ENCODE measurements around the gene HELT. TPM values are rescaled to one million over a fixed set of nuclear protein-coding genes. Genes with fewer than 3 reads are reported as not detected.

Gene HELT
- total and polyA plus RNA-seq, 2 donors (not counting 3 experiments of a cell fraction or from before 2014, with no cell fraction given), result not detected

DNA sequence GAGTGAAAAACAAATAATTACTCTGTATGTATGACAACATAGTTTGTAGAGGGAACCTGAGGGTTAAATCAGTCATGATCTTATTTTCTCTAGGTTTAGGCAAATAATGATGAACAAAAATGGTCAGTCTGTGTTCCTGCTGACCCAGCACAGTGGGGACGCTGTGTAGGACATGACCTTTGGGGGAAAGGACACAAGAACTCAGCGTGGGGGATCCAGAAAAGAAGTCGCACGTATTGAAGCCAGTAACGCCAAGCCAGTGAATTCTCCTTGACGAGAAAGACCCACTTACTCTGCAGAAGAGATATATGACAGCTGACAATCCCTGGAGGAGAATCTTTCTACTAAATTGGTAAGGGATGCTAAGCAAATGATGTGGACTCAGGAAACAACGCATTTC is 36.6 kb downstream of the HELT start:
- Histone ChIP-seq H3K4me1 (ENCODE audit: control insufficient read depth, extremely low read depth, insufficient read depth, low read length) (no peaks in the 10 kb centered on the region), H3K4me3 (replicated peaks in 1 of 3; ENCODE audit: insufficient read depth in 1 of 3, low read depth in 1 of 3, low read length in 3 of 3) (no peak overlapping the region), H2AFZ (ENCODE audit: low read depth, low read length) (no peak overlapping the region), H3K27me3 (ENCODE audit: control insufficient read depth in 2 of 2, insufficient read depth in 2 of 2, low read length in 2 of 2) (peaks cover 0 to 5% of the 10 kb centered on the region in 2 experiments), H3K9ac (replicated peaks; ENCODE audit: extremely low read depth, insufficient read depth, low read length) (no peak overlapping the region), H3K36me3 (ENCODE audit: control insufficient read depth in 2 of 2, extremely low read depth in 1 of 2, insufficient read depth in 2 of 2, low read length in 2 of 2) (no peaks in the 10 kb centered on the region), H3K27ac (ENCODE audit: insufficient read depth, low read depth, low read length) (no peak overlapping the region), H3K9me1 (replicated peaks; ENCODE audit: control insufficient read depth, extremely low read depth, insufficient read depth, low read length) (no peaks in the 10 kb centered on the region), H3K4me2 (ENCODE audit: insufficient read depth, low read length) (no peak overlapping the region), H3K9me3 (replicated peaks; ENCODE audit: control insufficient read depth, insufficient read depth, low read length) (no peaks in the 10 kb centered on the region), H4K20me1 (replicated peaks; ENCODE audit: control insufficient read depth, extremely low read depth, insufficient read depth, low read length) (no peaks in the 10 kb centered on the region), H3K79me2 (ENCODE audit: control insufficient read depth, insufficient read depth, low read length) (no peaks in the 10 kb centered on the region)
- CTCF ChIA-PET, result no interaction called here
- FAIRE-seq (no peak), DNase-seq (ENCODE audit: low read depth, low spot score) (no peak)
- BruUV-seq (replicated peaks), result no TSS peak
- POLR2A ChIA-PET, result no interaction called here
- dilution Hi-C loops (cut with MboI; ENCODE audit: extremely low pct_ligation_motif_present, low sequenced_read_pairs), result no loop called here
- intact Hi-C loops (cut with micrococcal nuclease), result no loop called here
- no peak for TF ChIP-seq POLR2AphosphoS5 (IDR thresholded peaks at IDR 0.05; ENCODE audit: insufficient read depth, low read depth, low read length)
- TF ChIP-seq, protein P1, sequence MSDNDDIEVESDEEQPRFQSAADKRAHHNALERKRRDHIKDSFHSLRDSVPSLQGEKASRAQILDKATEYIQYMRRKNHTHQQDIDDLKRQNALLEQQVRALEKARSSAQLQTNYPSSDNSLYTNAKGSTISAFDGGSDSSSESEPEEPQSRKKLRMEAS (IDR thresholded peaks at IDR 0.05; ENCODE audit: insufficient read depth, insufficient read length), result no peak

DNA sequence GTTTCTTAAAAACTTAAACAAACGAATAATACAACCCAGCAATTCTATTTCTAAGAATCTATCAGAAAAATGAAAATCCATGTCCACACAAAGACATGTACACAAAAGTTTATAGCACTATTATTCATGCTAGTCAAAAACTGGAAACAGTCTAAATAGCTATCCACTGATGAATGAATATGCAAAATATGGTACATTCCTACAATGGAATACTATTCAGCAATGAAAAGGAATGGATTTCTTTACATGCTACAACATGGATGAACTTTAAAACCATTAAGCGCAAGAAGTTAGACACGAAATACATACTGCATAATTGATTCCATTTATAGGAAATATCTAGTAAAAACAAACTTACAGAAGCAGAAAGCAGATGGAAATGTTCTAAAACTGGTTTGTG is 43.3 kb downstream of the HELT start:
- no peaks in the 10 kb centered on the region for H3K4me1 ChIP-seq (ENCODE audit: control insufficient read depth, extremely low read depth, insufficient read depth, low read length)
- H3K79me2 ChIP-seq (ENCODE audit: control insufficient read depth, insufficient read depth, low read length), result no peaks in the 10 kb centered on the region
- POLR2A ChIA-PET, result no interaction called here
- TF ChIP-seq FOS (IDR thresholded peaks at IDR 0.05; ENCODE audit: borderline replicate concordance, insufficient read depth, low read length) (no peak), JUN (IDR thresholded peaks at IDR 0.05; ENCODE audit: borderline replicate concordance, insufficient read depth, insufficient read length, low read depth) (no peak), POLR2AphosphoS5 (IDR thresholded peaks at IDR 0.05; ENCODE audit: insufficient read depth, low read depth, low read length) (no peak), EZH2 (IDR thresholded peaks at IDR 0.05; ENCODE audit: borderline replicate concordance, low read depth, low read length, severe bottlenecking) (no peak), POLR2A (IDR thresholded peaks at IDR 0.05; ENCODE audit: low read depth, low read length) (no peak), GATA2 (IDR thresholded peaks at IDR 0.05; ENCODE audit: insufficient read depth, insufficient read length, low read depth, low read length) (no peak), MYC (IDR thresholded peaks at IDR 0.05; ENCODE audit: low read depth, low read length) (no peak)
- TF ChIP-seq, protein P1 (IDR thresholded peaks at IDR 0.05; ENCODE audit: insufficient read depth, insufficient read length), result no peak
- TF ChIP-seq, protein P2, sequence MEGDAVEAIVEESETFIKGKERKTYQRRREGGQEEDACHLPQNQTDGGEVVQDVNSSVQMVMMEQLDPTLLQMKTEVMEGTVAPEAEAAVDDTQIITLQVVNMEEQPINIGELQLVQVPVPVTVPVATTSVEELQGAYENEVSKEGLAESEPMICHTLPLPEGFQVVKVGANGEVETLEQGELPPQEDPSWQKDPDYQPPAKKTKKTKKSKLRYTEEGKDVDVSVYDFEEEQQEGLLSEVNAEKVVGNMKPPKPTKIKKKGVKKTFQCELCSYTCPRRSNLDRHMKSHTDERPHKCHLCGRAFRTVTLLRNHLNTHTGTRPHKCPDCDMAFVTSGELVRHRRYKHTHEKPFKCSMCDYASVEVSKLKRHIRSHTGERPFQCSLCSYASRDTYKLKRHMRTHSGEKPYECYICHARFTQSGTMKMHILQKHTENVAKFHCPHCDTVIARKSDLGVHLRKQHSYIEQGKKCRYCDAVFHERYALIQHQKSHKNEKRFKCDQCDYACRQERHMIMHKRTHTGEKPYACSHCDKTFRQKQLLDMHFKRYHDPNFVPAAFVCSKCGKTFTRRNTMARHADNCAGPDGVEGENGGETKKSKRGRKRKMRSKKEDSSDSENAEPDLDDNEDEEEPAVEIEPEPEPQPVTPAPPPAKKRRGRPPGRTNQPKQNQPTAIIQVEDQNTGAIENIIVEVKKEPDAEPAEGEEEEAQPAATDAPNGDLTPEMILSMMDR (IDR thresholded peaks at IDR 0.05; ENCODE audit: extremely low read depth in 1 of 2, insufficient read depth in 1 of 2, low read depth in 1 of 2, low read length in 2 of 2), result no peak
- no peak for FAIRE-seq
- no TSS peak for BruUV-seq (replicated peaks)
- DNase-seq (ENCODE audit: low read depth, low spot score), result no peak
- no peaks in the 10 kb centered on the region for H4K20me1 ChIP-seq (replicated peaks; ENCODE audit: control insufficient read depth, extremely low read depth, insufficient read depth, low read length)
- H3K36me3 ChIP-seq (ENCODE audit: control insufficient read depth in 2 of 2, extremely low read depth in 1 of 2, insufficient read depth in 2 of 2, low read length in 2 of 2), result no peaks in the 10 kb centered on the region
- H2AFZ ChIP-seq (ENCODE audit: low read depth, low read length), result no peak overlapping the region
- H3K9ac ChIP-seq (replicated peaks; ENCODE audit: extremely low read depth, insufficient read depth, low read length), result no peak overlapping the region
- no peaks in the 10 kb centered on the region for H3K9me1 ChIP-seq (replicated peaks; ENCODE audit: control insufficient read depth, extremely low read depth, insufficient read depth, low read length)
- dilution Hi-C loops (cut with MboI; ENCODE audit: extremely low pct_ligation_motif_present, low sequenced_read_pairs) (no loop called here), intact Hi-C loops (cut with micrococcal nuclease) (no loop called here)
- H3K27me3 ChIP-seq (ENCODE audit: control insufficient read depth in 2 of 2, insufficient read depth in 2 of 2, low read length in 2 of 2), result peaks cover 0 to 2% of the 10 kb centered on the region in 2 experiments
- H3K4me2 ChIP-seq (ENCODE audit: insufficient read depth, low read length), result no peak overlapping the region
- no peaks in the 10 kb centered on the region for H3K9me3 ChIP-seq (replicated peaks; ENCODE audit: control insufficient read depth, insufficient read depth, low read length)
- CTCF ChIA-PET, result interaction anchor here (1.1 kb wide), 1 partner anchor 35 kb away, joined by 3 read pairs; no protein-coding TSS in a partner anchor
- no peak overlapping the region for H3K27ac ChIP-seq (ENCODE audit: insufficient read depth, low read depth, low read length)
- H3K4me3 ChIP-seq (replicated peaks in 1 of 3; ENCODE audit: insufficient read depth in 1 of 3, low read depth in 1 of 3, low read length in 3 of 3), result no peak overlapping the region

Measured in endothelial cell of umbilical vein (primary cell).